ENCODE measurements around the gene RTN4R.

Gene RTN4R

GRCh38 chr22:20227363-20227762 is 40.8 kb downstream of the RTN4R start:
- DNase-seq, result no peak

GRCh38 chr22:20226760-20227350 is 41.3 kb downstream of the RTN4R start:
- DNase-seq, result no peak

GRCh38 chr22:20226077-20226716 is 41.9 kb downstream of the RTN4R start:
- no peak for DNase-seq

- no peak for DNase-seq
Observed at GRCh38 chr22:20225693-20225966, 42.5 kb downstream of the RTN4R start.

GRCh38 chr22:20224917-20225692 is 43.0 kb downstream of the RTN4R start:
- no peak for DNase-seq

- no peak for DNase-seq
Observed at GRCh38 chr22:20224256-20224626, 43.9 kb downstream of the RTN4R start.

- no peak for DNase-seq
Observed at GRCh38 chr22:20223421-20224255, 44.5 kb downstream of the RTN4R start.

- no peak for DNase-seq
Observed at GRCh38 chr22:20222764-20223420, 45.2 kb downstream of the RTN4R start.

- DNase-seq, result no peak
Observed at GRCh38 chr22:20221421-20222340, 46.4 kb downstream of the RTN4R start.

GRCh38 chr22:20220629-20221026 is 47.5 kb downstream of the RTN4R start:
- no peak for DNase-seq

- no peak for DNase-seq
Observed at GRCh38 chr22:20219667-20220628, 48.2 kb downstream of the RTN4R start.

- no peak for DNase-seq
Observed at GRCh38 chr22:20218987-20219386, 49.1 kb downstream of the RTN4R start.

- DNase-seq, result no peak
Observed at GRCh38 chr22:20218326-20218872, 49.7 kb downstream of the RTN4R start.

- no peak for DNase-seq
Observed at GRCh38 chr22:20217563-20217962, 50.6 kb downstream of the RTN4R start.

- DNase-seq, result no peak
Observed at GRCh38 chr22:20216863-20217499, 51.1 kb downstream of the RTN4R start.

- DNase-seq, result no peak
Observed at GRCh38 chr22:20215742-20216141, 52.4 kb downstream of the RTN4R start.

GRCh38 chr22:20214853-20215252 is 53.3 kb downstream of the RTN4R start:
- no peak for DNase-seq

- DNase-seq, result no peak
Observed at GRCh38 chr22:20213833-20214708, 54.0 kb downstream of the RTN4R start.
